HCT116 (cell line): ENCODE data around the gene CLIP2. TPM values are rescaled to one million over a fixed set of nuclear protein-coding genes. Genes with fewer than 3 reads are reported as not detected.

Experiments used
- ATAC-seq: fragments of 200-7000 bp; cut with Tn5 transposase; 2 replicates; pipeline ENCODE4 v1.9.1; 2020; ENCODE audit warnings: mild to moderate bottlenecking, moderate library complexity
- BruUV-seq: library from RNA; stranded (reverse); fragments of 400-500 nt; replicated peaks from 2 replicates; lab custom pipeline; 2021; lab: Mats Ljungman, UMichigan
- CTCF ChIA-PET: fragments of 300-600 bp; sonication (Branson Sonifier 250); formaldehyde crosslinking; loops from one replicate; lab custom pipeline; 2021; ENCODE audit warnings: antibody characterized with exemption; lab: Charles Lee
- POLR2A ChIA-PET: fragments of 300-600, 350-600 bp; sonication (Branson Sonifier 250); formaldehyde crosslinking; loops from one replicate; lab custom pipeline; 2021; ENCODE audit warnings: antibody characterized with exemption; lab: Charles Lee
- RAD21 ChIA-PET, 2 experiments: fragments of 300-600 bp; sonication (Branson Sonifier 250); formaldehyde crosslinking; loops; one replicate each; lab custom pipeline; 2023; ENCODE audit warnings: low total read pairs in 2 of 2; ENCODE audit not compliant: uncharacterized antibody in 2 of 2, unreplicated experiment in 2 of 2, low non-redundant PET in 1 of 2; lab: Charles Lee
- DNase-seq: peaks from one replicate; pipeline ENCODE4 v3.0.0-alpha.2; 2010; ENCODE audit warnings: low read depth, low spot score
- H2AFZ ChIP-seq: fragments of 200-600 bp; shearing (Covaris generic), sonication (generic); 2 replicates; pipeline ENCODE4 v1.6.1; 2017; ENCODE audit warnings: low read depth, mixed run types, mixed read lengths, antibody characterized with exemption, low read length; ENCODE audit not compliant: poor library complexity, severe bottlenecking
- H3K27ac ChIP-seq: 2 replicates; pipeline ENCODE4 v1.5.1; 2012; ENCODE audit warnings: low read depth, low read length
- H3K27me3 ChIP-seq: fragments of 200-600 bp; sonication (generic); 2 replicates; pipeline ENCODE4 v1.6.1; 2016; ENCODE audit warnings: mixed run types, low read length, mixed read lengths; ENCODE audit not compliant: insufficient read depth
- H3K36me3 ChIP-seq, 2 experiments: fragments of 200-500 bp in 1 of 2; fragments of 200-600 bp in 1 of 2; sonication (Bioruptor generic) in 1 of 2; sonication (generic) in 1 of 2; 2 replicates each; pipeline versions ENCODE4 v1.5.1 to v1.6.1; 2014 to 2016; ENCODE audit warnings: low read length in 2 of 2, inconsistent platforms in 1 of 2, mixed read lengths in 1 of 2, mixed run types in 1 of 2; ENCODE audit not compliant: insufficient read depth in 2 of 2, control insufficient read depth in 1 of 2
- H3K4me1 ChIP-seq, 2 experiments: fragments of 200-600 bp in 1 of 2; sonication (generic) in 1 of 2; 2 replicates each; pipeline versions ENCODE4 v1.5.1 to v1.6.1; 2012 to 2017; ENCODE audit warnings: low read length in 2 of 2, inconsistent platforms in 1 of 2, mild to moderate bottlenecking in 1 of 2, mixed read lengths in 1 of 2, mixed run types in 1 of 2, moderate library complexity in 1 of 2; ENCODE audit not compliant: insufficient read depth in 2 of 2, control insufficient read depth in 1 of 2
- H3K4me2 ChIP-seq: fragments of 200-600 bp; sonication (generic); 2 replicates; pipeline ENCODE4 v1.6.1; 2017; ENCODE audit warnings: mixed run types, low read length, mixed read lengths
- H3K4me3 ChIP-seq, 2 experiments: fragments of 200-600 bp in 1 of 2; sonication (generic) in 1 of 2; replicated peaks in 1 of 2; 2 replicates each; pipeline ENCODE4 v1.5.1; 2011 to 2016; ENCODE audit warnings: low read length in 2 of 2, control low read depth in 1 of 2, low read depth in 1 of 2, mild to moderate bottlenecking in 1 of 2, mixed read lengths in 1 of 2, mixed run types in 1 of 2
- H3K79me2 ChIP-seq: fragments of 200-600 bp; sonication (generic); 2 replicates; pipeline ENCODE4 v1.6.1; 2017; ENCODE audit warnings: mild to moderate bottlenecking, mixed run types, low read length, moderate library complexity, mixed read lengths; ENCODE audit not compliant: insufficient read depth
- H3K9ac ChIP-seq: fragments of 200-600 bp; sonication (generic); 2 replicates; pipeline ENCODE4 v1.6.1; 2016; ENCODE audit warnings: low read length, mixed read lengths
- H3K9me2 ChIP-seq: fragments of 200-600 bp; sonication (generic), shearing (Covaris generic); 2 replicates; pipeline ENCODE4 v1.6.1; 2017; ENCODE audit warnings: mixed run types, mild to moderate bottlenecking, moderate library complexity; ENCODE audit not compliant: insufficient read depth
- H3K9me3 ChIP-seq, 2 experiments: fragments of 200-500 bp in 1 of 2; fragments of 200-600 bp in 1 of 2; sonication (Bioruptor generic) in 1 of 2; sonication (generic) in 1 of 2; 2 replicates each; pipeline ENCODE4 v1.6.1; 2014 to 2017; ENCODE audit warnings: low read length in 2 of 2, mixed read lengths in 2 of 2, inconsistent platforms in 1 of 2, low read depth in 1 of 2, mild to moderate bottlenecking in 1 of 2, mixed run types in 1 of 2, moderate library complexity in 1 of 2; ENCODE audit not compliant: control insufficient read depth in 1 of 2, insufficient read depth in 1 of 2
- H4K20me1 ChIP-seq: fragments of 200-600 bp; sonication (generic), shearing (Covaris generic); 2 replicates; pipeline ENCODE4 v1.6.1; 2017; ENCODE audit warnings: mixed run types, mild to moderate bottlenecking, moderate library complexity; ENCODE audit not compliant: insufficient read depth
- CBX3 ChIP-seq: IDR thresholded peaks from 2 replicates; pipeline ENCODE4 v1.6.1; 2012; ENCODE audit warnings: low read depth
- CEBPB ChIP-seq: IDR thresholded peaks from 2 replicates; pipeline ENCODE4 v1.6.1; 2012; ENCODE audit warnings: low read depth
- EGR1 ChIP-seq: IDR thresholded peaks from 2 replicates; pipeline ENCODE4 v1.6.1; 2012; ENCODE audit warnings: low read depth
- ELF1 ChIP-seq: IDR thresholded peaks from 2 replicates; pipeline ENCODE4 v1.6.1; 2012; ENCODE audit warnings: low read depth, borderline replicate concordance
- EZH2phosphoT487 ChIP-seq: fragments of 200-600 bp; IDR thresholded peaks from 2 replicates; pipeline ENCODE4 v1.6.1; 2018; ENCODE audit warnings: antibody characterized with exemption, borderline replicate concordance
- JUND ChIP-seq: IDR thresholded peaks from 2 replicates; pipeline ENCODE4 v1.6.1; 2012
- POLR2AphosphoS5 ChIP-seq: IDR thresholded peaks from 2 replicates; pipeline ENCODE4 v1.6.1; 2011; ENCODE audit warnings: mild to moderate bottlenecking, low read depth, low read length, moderate library complexity
- REST ChIP-seq: IDR thresholded peaks from 2 replicates; pipeline ENCODE4 v1.6.1; 2012; ENCODE audit warnings: low read depth
- SIN3A ChIP-seq: IDR thresholded peaks from 2 replicates; pipeline ENCODE4 v1.6.1; 2012; ENCODE audit warnings: low read depth
- SP1 ChIP-seq: IDR thresholded peaks from 2 replicates; pipeline ENCODE4 v1.6.1; 2012; ENCODE audit warnings: low read depth
- ZNF274 ChIP-seq: fragments of 200-500 bp; sonication (Bioruptor generic); IDR thresholded peaks from 2 replicates; pipeline ENCODE4 v1.6.1; 2014; ENCODE audit warnings: mild to moderate bottlenecking, low read depth, low read length, inconsistent platforms
- intact Hi-C: fragments of 100-400 bp; cut with micrococcal nuclease; formaldehyde crosslinking; loops from 2 replicates; pipeline ENCODE4 v1.10.0; 2022
- total RNA-seq: library from RNA; stranded (reverse); gene quantifications from one replicate; pipeline ENCODE4 v1.2.1, GENCODE V29; 2021; ENCODE audit not compliant: unreplicated experiment
- TF ChIP-seq, protein P1 (sequence below): IDR thresholded peaks from 2 replicates; pipeline ENCODE4 v1.6.1; 2012
- TF ChIP-seq, protein P2 (sequence below), 3 experiments: fragments of 200-600 bp in 1 of 3; sonication (generic) in 1 of 3; IDR thresholded peaks in 2 of 3; conservative IDR thresholded peaks in 1 of 3; 2 replicates each; pipeline ENCODE4 v1.5.1; 2012 to 2017; ENCODE audit warnings: low read depth in 2 of 3, low read length in 2 of 3, antibody characterized with exemption in 1 of 3, borderline replicate concordance in 1 of 3, control low read depth in 1 of 3, mild to moderate bottlenecking in 1 of 3, mixed read lengths in 1 of 3, mixed run types in 1 of 3, moderate library complexity in 1 of 3; ENCODE audit not compliant: insufficient read depth in 1 of 3

The CLIP2 gene
- total RNA-seq, 1 experiment from 2014 or later, result 40.1 TPM

GRCh38 chr7:74256491-74257408 is 32.5 kb upstream of the CLIP2 start:
- H2AFZ ChIP-seq, result no peak overlapping the region
- intact Hi-C loops, result no loop called here

DNA sequence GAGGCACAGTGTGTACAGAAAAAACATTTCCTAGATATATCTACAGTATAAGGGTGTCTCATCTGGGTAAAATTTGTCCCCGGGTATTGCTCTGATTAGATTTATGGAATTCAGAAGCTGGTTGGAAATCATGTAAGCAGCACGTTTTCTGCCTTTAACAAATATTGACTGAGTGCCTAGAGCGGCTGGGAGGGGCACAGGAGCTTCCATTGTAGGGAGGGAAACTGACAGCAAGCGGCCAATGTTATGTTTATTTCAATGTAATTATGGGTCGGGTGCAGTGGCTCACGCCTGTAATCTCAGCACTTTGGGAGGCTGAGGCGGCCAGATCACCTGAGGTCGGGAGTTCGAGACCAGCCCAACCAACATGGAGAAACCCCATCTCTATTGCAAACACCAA is 30.6 kb upstream of the CLIP2 start:
- POLR2A ChIA-PET, result no interaction called here
- no peak for ATAC-seq
- H3K9me2 ChIP-seq, result no peaks in the 10 kb centered on the region
- no peak overlapping the region for H2AFZ ChIP-seq
- RAD21 ChIA-PET, result no interaction called here
- H4K20me1 ChIP-seq, result no peaks in the 10 kb centered on the region
- H3K4me2 ChIP-seq, result peak overlapping the region; percentile 51
- DNase-seq, result no peak
- peaks cover 16% of the 10 kb centered on the region for H3K79me2 ChIP-seq
- no peaks in the 10 kb centered on the region for H3K9me3 ChIP-seq
- intact Hi-C loops, result no loop called here
- H3K4me3 ChIP-seq, result no peak overlapping the region
- BruUV-seq, result no TSS peak
- H3K4me1 ChIP-seq, result peaks cover 9 to 22% of the 10 kb centered on the region in 2 experiments; a peak in 3 of 4 replicates
- no peak overlapping the region for H3K27ac ChIP-seq
- no peak overlapping the region for H3K9ac ChIP-seq
- CTCF ChIA-PET, result interaction anchor here (0.6 to 1.5 kb wide), 3 partner anchors 16 to 141 kb away, joined by 3 to 5 read pairs (median 4); no protein-coding TSS in a partner anchor
- H3K36me3 ChIP-seq, result no peaks in the 10 kb centered on the region; a peak in 1 of 4 replicates
- no peaks in the 10 kb centered on the region for H3K27me3 ChIP-seq
- TF ChIP-seq ELF1 (no peak), ZNF274 (no peak), EGR1 (no peak), REST (no peak), CBX3 (no peak), EZH2phosphoT487 (no peak), CEBPB (no peak), SP1 (no peak), POLR2AphosphoS5 (no peak), JUND (no peak), SIN3A (no peak)
- TF ChIP-seq, protein P1, sequence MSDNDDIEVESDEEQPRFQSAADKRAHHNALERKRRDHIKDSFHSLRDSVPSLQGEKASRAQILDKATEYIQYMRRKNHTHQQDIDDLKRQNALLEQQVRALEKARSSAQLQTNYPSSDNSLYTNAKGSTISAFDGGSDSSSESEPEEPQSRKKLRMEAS, result no peak
- TF ChIP-seq, protein P2, sequence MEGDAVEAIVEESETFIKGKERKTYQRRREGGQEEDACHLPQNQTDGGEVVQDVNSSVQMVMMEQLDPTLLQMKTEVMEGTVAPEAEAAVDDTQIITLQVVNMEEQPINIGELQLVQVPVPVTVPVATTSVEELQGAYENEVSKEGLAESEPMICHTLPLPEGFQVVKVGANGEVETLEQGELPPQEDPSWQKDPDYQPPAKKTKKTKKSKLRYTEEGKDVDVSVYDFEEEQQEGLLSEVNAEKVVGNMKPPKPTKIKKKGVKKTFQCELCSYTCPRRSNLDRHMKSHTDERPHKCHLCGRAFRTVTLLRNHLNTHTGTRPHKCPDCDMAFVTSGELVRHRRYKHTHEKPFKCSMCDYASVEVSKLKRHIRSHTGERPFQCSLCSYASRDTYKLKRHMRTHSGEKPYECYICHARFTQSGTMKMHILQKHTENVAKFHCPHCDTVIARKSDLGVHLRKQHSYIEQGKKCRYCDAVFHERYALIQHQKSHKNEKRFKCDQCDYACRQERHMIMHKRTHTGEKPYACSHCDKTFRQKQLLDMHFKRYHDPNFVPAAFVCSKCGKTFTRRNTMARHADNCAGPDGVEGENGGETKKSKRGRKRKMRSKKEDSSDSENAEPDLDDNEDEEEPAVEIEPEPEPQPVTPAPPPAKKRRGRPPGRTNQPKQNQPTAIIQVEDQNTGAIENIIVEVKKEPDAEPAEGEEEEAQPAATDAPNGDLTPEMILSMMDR (IDR thresholded peaks at IDR 0.05 in 2 of 3, conservative IDR thresholded peaks at IDR 0.05 in 1 of 3; ENCODE audit: borderline replicate concordance in 1 of 3, insufficient read depth in 1 of 3, low read depth in 2 of 3, low read length in 2 of 3), result no peak

More at GRCh38 chr7:74256491-74257408, 32.5 kb upstream of the CLIP2 start:
- CTCF ChIA-PET, result interaction anchor here (0.9 to 1.0 kb wide), 2 partner anchors 19 to 144 kb away, joined by 3 to 4 read pairs; no protein-coding TSS in a partner anchor
- Histone ChIP-seq H3K9ac (no peak overlapping the region), H3K79me2 (peaks cover 31% of the 10 kb centered on the region), H3K27me3 (no peaks in the 10 kb centered on the region), H4K20me1 (no peaks in the 10 kb centered on the region), H3K4me2 (no peak overlapping the region), H3K27ac (no peak overlapping the region), H3K4me1 (peaks cover 12 to 30% of the 10 kb centered on the region in 2 experiments; a peak in 3 of 4 replicates), H3K9me2 (no peaks in the 10 kb centered on the region), H3K9me3 (no peaks in the 10 kb centered on the region), H3K4me3 (no peak overlapping the region), H3K36me3 (peaks cover 0 to 5% of the 10 kb centered on the region in 2 experiments; a peak in 2 of 4 replicates)
- POLR2A ChIA-PET, result no interaction called here
- RAD21 ChIA-PET, result no interaction called here
- DNase-seq (no peak), ATAC-seq (no peak)
- TF ChIP-seq EZH2phosphoT487 (no peak), EGR1 (no peak)
- BruUV-seq, result no TSS peak
